Uterus (tissue), 4 donors: ENCODE measurements around the gene INAFM2. TPM values are rescaled to one million over a fixed set of nuclear protein-coding genes. Genes with fewer than 3 reads are reported as not detected.

Experiments used
- DNase-seq, 2 donors: peaks; one replicate each; pipeline ENCODE4 v3.0.0-alpha.2; 2019 to 2020
- H3K27ac ChIP-seq, 2 donors: fragments of 200-600 bp; sonication (generic); 1 replicate in 1 of 2; 2 replicates in 1 of 2; pipeline ENCODE4 v1.5.1; 2016 to 2018
- H3K27me3 ChIP-seq, 2 donors: fragments of 200-600 bp; sonication (generic); one replicate each; pipeline ENCODE4 v1.5.1; 2018 to 2019; ENCODE audit warnings: control low read depth in 1 of 2
- H3K36me3 ChIP-seq, 2 donors: fragments of 200-600 bp; sonication (generic); one replicate each; pipeline ENCODE4 v1.5.1; 2019; ENCODE audit warnings: control low read depth in 1 of 2
- H3K4me1 ChIP-seq, 2 donors: fragments of 200-600 bp; sonication (generic); one replicate each; pipeline ENCODE4 v1.5.1; 2018 to 2019; ENCODE audit warnings: control low read depth in 1 of 2
- H3K4me3 ChIP-seq, 2 donors: fragments of 200-600 bp; sonication (generic); 1 replicate in 1 of 2; 2 replicates in 1 of 2; pipeline ENCODE4 v1.5.1; 2018 to 2019; ENCODE audit warnings: mild to moderate bottlenecking in 1 of 2
- H3K9me3 ChIP-seq, 2 donors: fragments of 200-600 bp; sonication (generic); one replicate each; pipeline ENCODE4 v1.5.1; 2019; ENCODE audit warnings: control low read depth in 1 of 2
- POLR2A ChIP-seq, 2 donors: fragments of 450-650 bp; IDR thresholded peaks; one replicate each; pipeline ENCODE4 v1.6.1; 2016; ENCODE audit warnings: antibody characterized with exemption in 2 of 2, mild to moderate bottlenecking in 1 of 2, moderate library complexity in 1 of 2
- intact Hi-C: fragments of 100-400 bp; cut with DNase I; formaldehyde crosslinking; loops from one replicate; pipeline ENCODE4 v1.15.1; 2023; ENCODE audit warnings: low total_unique reads
- total RNA-seq, 4 donors: library from RNA; depleted of rRNA in 3 of 4; stranded (reverse); fragments of >200 nt in 3 of 4; gene quantifications; one replicate each; pipeline versions ENCODE4 v1.1.0 to v1.2.4, GENCODE V29; 2014 to 2023
- TF ChIP-seq, protein P1 (sequence below), 4 experiments: fragments of 200-600 bp in 2 of 4; fragments of 450-650 bp in 2 of 4; sonication (generic) in 2 of 4; IDR thresholded peaks; one replicate each; pipeline ENCODE4 v1.5.1; 2016 to 2019; ENCODE audit warnings: antibody characterized with exemption in 4 of 4, mild to moderate bottlenecking in 2 of 4, moderate library complexity in 1 of 4
- donor health status: DM: yes; HTN: yes; CAD: no.

INAFM2 gene
- total RNA-seq, 4 donors from 2014 or later, result 3.2 to 68.1 (median 8.9) TPM

DNA sequence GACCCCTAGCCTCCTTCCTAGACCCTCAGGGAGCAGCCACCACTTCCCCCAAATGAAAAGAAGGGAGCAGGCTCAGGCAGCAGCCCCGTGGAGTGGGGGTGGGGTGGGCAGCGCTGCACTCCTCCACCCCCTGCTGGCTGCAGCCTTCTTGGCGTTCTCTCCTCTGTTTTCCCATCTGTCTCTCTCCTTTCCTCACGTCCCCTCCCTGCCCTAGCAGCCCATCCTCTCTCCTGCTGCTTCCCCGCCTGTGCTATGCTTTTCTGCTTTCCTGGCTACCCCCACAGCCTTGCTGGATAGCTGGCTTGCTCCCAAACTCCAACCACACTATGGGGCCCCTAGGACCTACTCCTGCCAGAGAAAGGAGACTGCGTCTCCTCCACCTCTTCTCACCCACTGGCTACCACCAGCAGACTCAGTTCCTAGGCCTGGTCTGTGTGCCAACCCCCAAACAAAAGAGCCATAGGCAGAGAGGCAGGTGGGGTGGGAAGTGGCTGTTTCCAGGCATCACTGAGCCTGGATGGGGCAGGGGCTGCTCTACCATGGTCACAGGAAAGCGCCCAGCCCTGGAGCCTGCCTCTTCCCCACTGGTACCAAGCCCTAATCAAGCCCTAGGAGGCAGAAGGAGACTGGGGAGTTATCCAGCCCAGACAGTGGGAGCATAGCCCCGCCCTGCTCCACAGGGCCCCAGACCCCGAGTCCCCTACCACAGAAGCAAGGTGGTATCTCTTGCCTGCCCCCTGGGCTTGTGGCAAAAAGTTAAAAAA is 31.1 kb downstream of the INAFM2 start:
- Histone ChIP-seq H3K36me3 (no peaks in the 10 kb centered on the region), H3K4me1 (no peaks in the 10 kb centered on the region), H3K4me3 (no peak overlapping the region), H3K27ac (no peak overlapping the region), H3K9me3 (no peaks in the 10 kb centered on the region), H3K27me3 (no peaks in the 10 kb centered on the region)
- intact Hi-C loops, result no loop called here
- no peak for DNase-seq
- TF ChIP-seq, protein P1, sequence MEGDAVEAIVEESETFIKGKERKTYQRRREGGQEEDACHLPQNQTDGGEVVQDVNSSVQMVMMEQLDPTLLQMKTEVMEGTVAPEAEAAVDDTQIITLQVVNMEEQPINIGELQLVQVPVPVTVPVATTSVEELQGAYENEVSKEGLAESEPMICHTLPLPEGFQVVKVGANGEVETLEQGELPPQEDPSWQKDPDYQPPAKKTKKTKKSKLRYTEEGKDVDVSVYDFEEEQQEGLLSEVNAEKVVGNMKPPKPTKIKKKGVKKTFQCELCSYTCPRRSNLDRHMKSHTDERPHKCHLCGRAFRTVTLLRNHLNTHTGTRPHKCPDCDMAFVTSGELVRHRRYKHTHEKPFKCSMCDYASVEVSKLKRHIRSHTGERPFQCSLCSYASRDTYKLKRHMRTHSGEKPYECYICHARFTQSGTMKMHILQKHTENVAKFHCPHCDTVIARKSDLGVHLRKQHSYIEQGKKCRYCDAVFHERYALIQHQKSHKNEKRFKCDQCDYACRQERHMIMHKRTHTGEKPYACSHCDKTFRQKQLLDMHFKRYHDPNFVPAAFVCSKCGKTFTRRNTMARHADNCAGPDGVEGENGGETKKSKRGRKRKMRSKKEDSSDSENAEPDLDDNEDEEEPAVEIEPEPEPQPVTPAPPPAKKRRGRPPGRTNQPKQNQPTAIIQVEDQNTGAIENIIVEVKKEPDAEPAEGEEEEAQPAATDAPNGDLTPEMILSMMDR (IDR thresholded peaks at IDR 0.05), result peak; percentile 13 to 30 (median 16)
- no peak for TF ChIP-seq POLR2A (IDR thresholded peaks at IDR 0.05)

DNA sequence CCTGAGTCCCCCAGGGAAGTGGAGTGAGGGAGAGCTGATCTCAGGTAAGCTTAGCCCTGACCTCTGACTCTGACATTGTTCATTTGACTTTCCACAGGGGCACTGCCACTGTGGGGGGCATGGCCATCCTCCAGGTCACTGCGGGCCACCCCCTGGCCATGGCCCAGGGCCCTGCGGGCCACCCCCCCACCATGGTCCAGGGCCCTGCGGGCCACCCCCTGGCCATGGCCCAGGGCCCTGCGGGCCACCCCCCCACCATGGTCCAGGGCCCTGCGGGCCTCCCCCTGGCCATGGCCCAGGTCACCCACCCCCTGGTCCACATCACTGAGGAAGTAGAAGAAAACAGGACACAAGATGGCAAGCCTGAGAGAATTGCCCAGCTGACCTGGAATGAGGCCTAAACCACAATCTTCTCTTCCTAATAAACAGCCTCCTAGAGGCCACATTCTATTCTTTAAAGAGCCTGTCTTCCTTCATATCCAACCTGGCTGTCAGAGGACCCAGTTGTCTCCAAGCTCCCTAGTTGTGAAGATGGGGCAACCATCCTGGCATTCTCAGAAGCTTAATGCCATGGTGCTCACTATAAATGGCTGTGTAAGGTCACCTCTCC is 32.6 kb downstream of the INAFM2 start:
- no peak for DNase-seq
- no peak overlapping the region for H3K27ac ChIP-seq
- intact Hi-C loops, result no loop called here
- no peaks in the 10 kb centered on the region for H3K27me3 ChIP-seq
- H3K4me3 ChIP-seq, result no peak overlapping the region
- H3K9me3 ChIP-seq, result no peaks in the 10 kb centered on the region
- no peaks in the 10 kb centered on the region for H3K4me1 ChIP-seq
- no peak for TF ChIP-seq POLR2A (IDR thresholded peaks at IDR 0.05)
- TF ChIP-seq, protein P1 (IDR thresholded peaks at IDR 0.05), result no peak
- H3K36me3 ChIP-seq, result no peaks in the 10 kb centered on the region

DNA sequence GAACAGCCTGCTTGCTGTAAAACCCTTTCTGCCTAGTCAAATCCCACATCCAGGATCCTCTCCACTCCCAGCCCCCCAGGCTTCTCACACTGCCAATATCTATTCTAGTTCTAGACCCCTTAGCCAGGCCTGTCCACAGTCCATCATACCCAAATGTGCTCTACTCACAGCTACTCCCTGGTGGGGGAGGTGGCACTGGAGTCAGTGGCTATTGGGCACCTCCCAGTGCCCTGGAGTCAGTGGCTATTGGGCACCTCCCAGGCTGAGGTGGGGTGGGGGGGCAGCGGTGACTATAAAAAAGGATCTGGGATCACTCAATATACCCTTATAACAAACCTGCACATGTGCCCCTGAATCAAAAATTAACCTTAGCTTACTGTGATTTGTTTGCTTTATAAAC is 33.8 kb downstream of the INAFM2 start:
- DNase-seq, result no peak
- intact Hi-C loops, result no loop called here
- Histone ChIP-seq H3K4me1 (no peaks in the 10 kb centered on the region), H3K27me3 (no peaks in the 10 kb centered on the region), H3K4me3 (no peak overlapping the region), H3K9me3 (no peaks in the 10 kb centered on the region), H3K27ac (no peak overlapping the region), H3K36me3 (no peaks in the 10 kb centered on the region)
- TF ChIP-seq, protein P1 (IDR thresholded peaks at IDR 0.05), result no peak

DNA sequence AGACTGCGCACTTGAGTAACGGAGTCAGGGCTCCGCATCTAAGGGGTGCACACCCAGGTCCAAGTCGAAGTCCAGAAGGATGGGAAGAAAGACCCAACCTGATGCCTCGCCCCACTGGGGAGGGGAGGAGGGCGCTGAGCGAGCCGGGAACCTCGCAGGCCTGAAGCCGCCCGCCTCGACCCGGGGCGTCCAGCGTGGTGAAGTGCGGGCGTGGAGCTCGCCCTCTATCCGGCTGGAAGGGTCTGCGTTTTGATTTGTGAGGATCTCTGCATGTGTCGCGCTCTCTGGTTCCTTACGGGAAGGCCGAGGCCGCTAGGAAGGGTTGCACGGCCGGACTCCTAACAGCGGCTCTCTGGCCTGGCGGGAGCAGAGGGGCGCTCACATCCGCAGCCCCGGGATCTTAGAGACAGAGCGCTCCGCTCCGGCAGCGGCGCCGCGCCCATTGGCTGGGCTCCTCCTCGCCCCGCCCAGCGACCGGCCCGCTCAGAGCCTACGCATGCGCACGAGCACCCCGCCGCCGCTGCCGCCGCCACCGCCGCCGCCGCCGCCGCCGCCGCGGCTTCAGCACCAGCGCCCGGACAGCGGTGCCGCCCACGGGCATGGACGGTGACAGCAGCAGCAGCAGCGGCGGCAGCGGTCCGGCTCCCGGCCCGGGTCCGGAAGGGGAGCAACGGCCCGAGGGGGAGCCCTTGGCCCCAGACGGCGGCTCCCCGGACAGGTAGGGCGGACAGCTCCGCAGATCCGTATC is 34.4 kb downstream of the INAFM2 start, which contains the start of gene DISP2:
DISP2 (plus strand) TSS at position 497 of the 748 bp plus-strand sequence; CDS start at position 600, 103 bp downstream.
- TF ChIP-seq POLR2A (IDR thresholded peaks at IDR 0.05), result no peak
- TF ChIP-seq, protein P1 (IDR thresholded peaks at IDR 0.05), result peak in 1 of 4 experiments; percentile 47
- DNase-seq, result peak; percentile 78 to 89

More for the DNA sequence above, 34.4 kb downstream of the INAFM2 start, which contains the start of gene DISP2:
- no peaks in the 10 kb centered on the region for H3K27me3 ChIP-seq
- intact Hi-C loops, result no loop called here
- H3K4me1 ChIP-seq, result no peaks in the 10 kb centered on the region
- peak within 1 kb of the TSS; percentile 42 to 43 for H3K4me3 ChIP-seq
- no peaks in the 10 kb centered on the region for H3K9me3 ChIP-seq
- no peaks in the 10 kb centered on the region for H3K36me3 ChIP-seq
- no peak within 1 kb of the TSS for H3K27ac ChIP-seq
